AG20443 (cell line): ENCODE data around the gene TMEM184A.
A peak's percentile ranks its signal among the peaks of the same experiment; 100 is the strongest.

ENCODE experiments used
- DNase-seq: peaks from one replicate; pipeline ENCODE4 v3.0.0; 2012; ENCODE audit warnings: low spot score, mixed read lengths

The TMEM184A gene

DNA sequence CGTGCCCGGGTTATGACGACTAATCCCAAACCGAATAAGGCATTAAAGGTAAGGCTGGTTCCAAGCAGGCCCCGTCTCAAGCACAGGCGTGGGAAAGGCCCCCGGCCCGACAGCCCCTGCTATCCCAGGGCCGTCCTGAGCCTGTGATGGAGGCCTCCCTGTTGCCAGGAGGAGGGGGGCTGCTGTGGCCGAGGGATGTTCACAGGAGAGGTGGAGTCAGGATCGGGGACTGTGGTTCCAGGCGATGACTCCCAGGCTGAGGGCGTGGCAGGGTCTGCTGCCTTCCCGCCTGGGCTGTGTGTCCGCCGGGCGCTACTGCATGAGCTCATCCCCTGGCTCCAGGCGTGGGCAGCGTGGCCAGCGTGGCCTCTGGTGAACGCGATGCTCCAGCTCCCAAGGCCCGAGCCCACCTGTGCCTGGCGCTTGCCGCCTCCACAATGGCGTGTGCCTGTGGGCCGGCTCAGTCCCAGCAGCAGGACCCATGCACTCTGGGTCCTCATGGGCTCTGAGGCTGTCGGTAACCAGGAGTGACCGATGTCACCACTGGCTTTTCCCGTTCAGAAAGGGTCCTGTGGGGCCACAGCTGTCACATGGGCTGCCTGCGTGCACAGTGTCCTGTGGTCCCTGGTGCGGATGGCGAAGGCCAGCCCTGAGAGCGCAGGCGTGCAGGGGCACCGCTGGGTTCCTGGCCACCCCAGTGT is 16.7 kb downstream of the TMEM184A start:
- DNase-seq, result peak; percentile 76

DNA sequence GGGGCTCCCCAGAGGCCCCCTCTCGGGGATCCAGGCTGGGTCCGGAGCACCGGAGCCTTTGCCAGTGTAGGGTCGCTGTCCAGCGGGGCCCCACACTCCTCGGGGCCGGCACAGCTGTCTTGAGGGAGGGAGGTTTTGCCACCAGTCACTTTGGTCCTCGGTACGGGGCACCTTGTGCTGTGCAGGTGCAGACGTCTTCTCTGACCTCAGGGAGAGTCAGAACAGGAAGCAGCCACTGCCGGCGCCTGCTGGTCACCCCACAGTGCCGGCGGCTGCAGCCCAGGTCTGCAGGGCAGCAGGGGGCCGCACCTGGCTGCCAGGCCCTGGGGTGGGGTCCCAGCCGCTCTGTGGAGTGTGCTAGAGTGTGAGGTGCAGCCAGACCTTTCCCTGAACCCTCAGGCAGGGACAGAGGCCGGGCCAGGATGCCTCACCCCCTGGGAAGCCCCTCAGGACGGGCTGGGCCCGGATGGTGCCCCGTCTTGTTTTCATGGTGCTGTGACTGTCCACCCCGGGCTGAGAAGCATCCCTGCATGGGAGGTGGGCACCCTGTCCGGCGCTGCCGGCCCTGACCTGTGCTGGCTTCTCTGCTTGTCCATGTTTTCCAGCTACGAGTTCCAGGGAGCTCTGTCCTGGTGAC is 17.3 kb downstream of the TMEM184A start:
- no peak for DNase-seq

DNA sequence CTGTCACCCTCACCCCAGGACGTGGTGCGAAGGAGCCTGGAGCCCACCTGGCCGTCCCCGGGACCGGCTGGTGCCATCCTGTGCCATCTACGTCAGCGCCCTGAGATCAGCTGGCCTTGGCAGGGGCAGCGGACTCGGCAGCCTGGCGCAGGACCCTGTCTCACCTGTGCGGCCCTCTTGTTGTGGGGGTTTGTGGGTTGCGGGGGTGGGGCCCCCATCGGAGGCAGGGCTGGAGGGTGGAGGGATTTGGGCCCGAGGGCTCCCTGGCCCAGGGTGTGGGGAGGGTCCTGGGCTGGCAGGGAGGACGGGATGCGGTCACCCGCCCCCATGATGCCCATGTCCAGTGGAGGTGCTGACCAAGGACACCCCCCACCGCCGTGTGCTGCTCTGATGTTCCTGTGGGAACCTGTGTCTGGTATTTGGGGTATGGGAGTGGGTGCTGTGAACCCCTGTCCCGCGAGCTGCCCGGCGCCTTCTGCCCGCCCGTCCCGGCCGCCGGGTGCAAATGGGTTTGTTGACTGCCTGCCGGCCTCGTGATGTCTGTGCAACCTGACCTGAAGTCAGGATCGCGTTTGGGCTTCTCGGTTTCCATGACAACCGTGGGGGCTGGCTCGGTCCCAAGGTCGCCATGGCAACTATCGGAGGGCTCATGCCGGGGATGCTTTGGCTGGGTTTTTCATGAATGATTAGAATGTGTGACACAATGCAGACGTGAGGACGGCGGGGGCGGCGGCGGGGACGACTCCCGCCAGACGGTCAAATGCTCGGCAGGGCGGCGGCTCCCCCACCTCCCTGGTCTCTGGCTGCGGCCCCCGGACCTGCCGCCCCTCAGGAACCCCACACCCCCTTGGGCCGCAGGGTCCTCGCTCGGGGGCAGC is 18.2 kb downstream of the TMEM184A start:
- peak; percentile 93 for DNase-seq

DNA sequence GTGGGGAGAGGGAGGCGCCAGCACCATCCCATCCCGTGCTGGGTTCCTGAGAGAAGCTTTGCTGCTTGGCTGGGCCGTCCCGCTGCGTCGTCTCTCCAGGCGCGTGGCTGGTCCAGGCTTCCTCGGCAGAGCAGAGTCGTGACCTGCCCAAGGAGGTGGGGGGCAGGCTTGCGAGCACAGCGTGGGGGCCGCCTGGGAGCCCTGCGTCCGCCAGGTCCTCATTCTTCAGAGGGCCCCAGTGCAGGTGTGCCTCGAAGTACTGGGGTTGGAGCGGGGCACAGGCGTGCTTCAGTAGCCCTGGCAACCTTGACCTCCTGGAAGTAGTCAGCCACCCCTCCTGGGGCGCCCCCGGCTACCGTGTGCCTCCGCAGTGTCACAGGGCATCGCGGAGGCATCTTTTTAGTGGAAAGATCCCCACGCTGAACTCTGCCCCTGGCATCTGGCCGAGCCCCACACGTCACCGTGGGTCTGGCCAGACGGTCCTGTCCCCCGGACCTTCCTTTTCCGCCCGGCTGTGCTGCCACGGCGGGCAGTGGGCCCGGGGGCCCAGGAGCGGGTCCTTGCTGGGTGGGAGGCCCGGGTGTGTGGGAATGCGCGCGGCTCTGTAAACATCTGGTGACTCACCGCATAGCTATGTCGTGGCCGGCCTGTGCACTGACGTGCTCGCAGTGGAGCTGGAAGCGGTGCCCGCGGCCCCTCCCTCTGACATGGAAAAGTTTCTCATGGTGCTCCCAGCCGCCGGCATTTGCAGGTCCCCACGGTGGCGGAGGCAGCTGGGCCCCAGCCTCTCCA is 19.1 kb downstream of the TMEM184A start:
- DNase-seq, result peak; percentile 96

DNA sequence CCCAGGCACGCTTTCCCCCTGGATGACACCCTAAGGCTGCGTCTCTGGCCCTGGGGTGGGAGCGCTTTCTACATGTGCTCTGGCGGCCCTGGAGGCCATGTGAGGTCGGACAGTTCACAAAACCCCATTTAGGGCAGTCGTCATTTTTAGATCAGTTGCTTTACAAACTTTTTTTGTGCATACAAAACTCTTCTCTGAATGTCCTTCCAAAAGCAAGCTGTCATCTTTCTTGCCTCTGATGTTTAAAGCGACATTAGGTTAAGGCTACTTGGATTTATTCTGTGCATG is 19.6 kb downstream of the TMEM184A start:
- DNase-seq, result no peak

DNA sequence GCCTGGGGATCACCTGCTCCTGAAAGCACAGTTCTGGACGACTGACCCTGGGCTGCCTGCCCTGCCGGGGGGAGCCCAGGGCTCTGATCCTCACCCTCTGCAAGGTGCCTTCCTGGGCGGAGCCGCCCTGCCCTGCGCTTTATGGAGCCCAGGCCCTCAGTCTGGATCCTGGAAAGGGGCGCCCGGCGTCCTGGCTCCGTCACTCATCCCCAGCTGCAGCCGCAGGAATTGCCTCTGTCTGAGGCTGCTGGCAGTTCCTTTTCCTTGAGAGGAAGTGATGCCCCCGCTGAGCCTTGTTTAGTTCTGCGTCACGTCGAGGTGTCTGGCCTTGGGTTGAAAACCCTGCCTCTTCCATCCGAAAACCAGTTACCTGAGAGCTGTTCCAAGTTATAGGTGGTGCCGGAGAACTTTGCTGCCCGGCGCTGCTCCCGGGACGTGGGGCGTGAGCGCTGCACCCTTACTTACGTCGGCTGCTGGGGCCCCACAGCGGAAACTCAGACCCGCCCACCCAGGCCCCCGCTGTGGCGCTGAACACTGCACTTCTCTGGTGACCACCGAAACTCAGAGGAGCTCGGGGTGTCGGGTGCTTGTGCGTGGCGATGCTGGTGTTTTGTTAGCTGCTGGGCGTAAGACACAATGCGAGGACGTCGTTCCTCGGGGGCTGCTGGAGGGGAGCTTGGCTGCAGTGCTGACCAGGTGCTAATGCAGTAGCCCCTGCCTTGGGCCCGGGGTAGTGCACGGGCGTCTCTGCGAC is 20.1 kb downstream of the TMEM184A start:
- no peak for DNase-seq

DNA sequence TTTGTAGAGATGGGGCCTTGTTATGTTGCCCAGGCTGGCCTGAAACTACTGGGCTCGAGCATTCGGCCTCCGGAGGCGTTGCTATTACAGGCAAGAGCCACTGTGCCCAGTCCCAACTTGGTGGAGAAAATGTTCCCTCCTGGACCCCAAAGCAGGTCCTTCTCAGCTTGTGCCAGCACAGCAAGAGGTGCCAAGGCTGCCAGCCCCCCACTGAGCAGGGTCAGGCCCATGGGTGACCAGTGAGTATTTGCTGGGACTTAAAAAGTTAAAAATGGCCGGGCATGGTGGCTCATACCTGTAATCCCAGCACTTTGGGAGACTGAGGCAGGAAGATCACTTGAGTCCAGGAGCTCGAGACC is 20.9 kb downstream of the TMEM184A start:
- no peak for DNase-seq

DNA sequence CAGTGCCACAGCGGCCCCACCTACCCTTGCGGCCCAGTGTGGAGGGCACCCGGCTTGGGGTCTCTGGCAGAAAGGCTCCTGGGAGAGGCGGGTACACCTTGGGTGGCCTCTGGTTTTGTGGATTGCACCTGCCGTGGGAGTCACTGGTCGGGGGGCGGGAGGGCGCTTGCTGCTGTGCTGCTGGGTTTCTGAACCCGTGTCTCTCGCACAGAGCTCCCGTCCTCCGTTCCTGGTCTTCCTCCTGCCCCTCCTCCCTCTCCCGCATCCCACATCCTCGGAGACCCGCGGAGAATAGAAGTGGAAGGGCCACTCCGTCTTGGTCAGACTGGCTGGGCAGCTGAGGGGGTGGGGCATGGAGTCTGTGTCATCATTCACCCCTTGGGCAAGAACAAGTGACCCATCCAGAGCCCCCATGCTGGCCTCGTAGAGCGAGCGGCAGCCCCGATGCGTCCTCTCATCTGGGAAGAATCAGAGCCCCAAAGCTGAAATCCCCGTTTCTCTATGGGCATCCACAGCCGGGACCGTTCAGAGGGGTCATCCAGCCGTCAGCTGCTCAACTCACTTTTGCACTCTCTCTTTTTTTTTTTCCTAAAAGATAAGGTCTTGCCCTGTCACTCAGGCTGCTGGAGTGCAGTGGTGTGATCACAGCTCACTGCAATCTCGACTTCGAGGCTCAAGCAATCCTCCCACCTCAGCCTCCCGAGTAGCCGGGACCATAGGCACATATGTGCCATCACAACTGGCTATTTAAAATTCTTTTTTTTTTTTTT is 21.5 kb downstream of the TMEM184A start:
- no peak for DNase-seq

DNA sequence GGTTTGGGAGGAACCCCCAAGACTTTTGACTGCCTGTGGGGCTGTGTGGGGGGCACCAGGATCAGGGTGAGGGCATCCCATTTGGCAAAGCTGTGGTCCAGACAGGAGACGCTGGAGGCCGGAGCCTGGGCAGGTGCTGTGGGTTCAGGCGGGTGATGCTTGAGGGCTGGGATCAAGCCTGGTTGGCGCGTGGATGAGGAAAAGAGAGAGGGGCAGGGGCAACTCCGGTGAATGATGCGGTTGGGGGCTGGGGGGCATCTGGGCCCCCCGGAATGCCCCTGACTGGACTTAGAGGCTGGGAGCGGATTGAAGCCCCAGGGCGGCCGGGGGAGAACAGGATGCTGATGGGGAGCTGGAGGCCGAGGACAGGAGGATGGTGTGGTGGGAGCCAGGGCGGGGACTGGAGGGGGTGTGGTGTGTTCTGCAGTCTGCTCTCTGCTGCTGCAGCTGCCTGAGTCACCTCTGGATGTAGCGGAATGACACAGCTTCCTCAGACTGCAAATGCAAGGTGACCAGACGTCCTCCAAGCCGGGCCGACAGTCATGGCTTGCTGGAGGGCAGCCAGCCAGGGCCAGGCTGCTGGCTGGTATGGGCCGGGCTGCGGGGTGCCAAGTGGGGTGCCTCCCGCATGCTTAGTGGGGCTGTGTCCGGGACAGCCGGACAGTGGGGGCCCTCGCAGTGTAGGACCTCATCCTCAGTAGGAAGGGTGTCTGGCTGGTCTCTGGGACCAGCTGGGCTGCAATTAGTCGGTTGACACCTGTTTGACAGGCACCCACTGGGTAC is 22.3 kb downstream of the TMEM184A start:
- peak; percentile 82 for DNase-seq

DNA sequence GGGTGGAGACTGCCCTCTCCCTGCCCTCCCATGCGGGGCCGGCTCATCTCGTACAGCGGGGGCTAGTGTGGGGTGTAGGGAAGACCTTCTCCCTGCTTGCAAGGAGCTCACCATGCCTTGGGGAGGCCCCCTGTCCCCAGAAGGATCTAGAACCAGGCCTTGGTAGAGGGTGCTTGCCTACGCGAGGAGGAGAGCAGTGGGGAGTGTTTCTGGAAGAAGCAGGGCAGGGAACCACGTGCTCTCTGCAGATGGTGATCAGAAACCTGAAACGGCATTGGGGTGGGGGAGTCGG is 22.8 kb downstream of the TMEM184A start:
- DNase-seq, result no peak

DNA sequence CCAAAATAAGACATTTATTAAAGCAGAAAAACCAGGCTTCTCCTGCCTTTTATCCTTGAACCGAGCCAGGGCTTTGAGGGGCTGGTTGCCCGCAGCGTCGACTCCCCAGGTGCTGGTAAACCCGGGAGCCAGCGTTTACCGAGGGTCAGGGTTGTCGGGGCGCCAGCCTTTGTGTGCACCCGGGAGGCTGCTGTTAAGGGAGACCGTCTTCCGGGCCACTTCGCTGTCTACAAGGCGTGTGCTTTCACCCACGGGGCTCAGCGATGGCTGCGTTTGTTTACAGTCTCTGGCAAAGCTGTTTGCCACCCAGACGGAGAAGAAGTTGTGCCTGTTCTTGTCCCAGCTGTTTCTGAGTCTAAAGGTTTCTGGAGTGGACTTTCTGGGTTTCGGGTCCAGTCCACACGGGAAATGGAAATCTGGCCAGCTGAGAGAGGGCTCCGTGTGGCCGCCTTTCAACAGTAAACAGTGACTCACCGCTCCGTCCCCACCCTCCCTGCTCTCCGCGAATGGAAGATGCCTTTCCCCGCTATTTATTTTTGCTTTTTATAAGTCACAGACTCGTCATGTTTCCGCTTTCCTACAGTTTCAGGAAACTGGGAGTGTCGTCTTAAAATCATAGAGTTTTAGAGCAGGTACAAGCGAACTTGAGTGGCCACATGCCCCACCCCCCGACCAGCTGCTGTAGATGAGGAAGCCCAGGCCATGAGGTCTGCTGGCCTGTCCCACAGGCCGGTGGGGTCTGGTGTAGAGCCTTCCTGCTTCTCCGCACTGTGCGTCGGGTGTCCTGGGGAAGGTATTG is 23.4 kb downstream of the TMEM184A start:
- DNase-seq, result peak; percentile 88

DNA sequence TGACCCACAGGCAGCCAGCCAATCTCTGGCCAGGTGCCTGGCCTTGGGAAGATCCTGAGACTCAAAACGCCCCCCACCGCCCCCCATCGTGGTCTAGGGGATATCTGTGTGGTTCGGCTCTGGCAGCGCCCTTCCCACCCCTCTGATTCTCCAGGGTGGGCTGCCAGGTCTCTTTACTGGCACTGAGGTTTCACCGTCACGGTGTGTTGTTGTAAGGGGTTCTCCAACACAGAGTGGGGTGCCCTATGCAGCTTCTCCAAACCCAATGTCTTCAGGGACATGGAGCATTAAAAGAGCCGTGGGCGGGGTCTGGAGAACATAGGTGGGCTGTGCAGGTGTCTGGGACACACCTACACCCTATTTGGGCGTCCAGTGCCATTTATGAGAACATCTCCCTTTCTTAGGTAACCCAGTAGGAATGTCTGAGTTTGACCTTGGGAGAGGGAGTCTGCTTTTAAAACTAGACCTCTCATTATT is 24.0 kb downstream of the TMEM184A start:
- DNase-seq, result no peak

DNA sequence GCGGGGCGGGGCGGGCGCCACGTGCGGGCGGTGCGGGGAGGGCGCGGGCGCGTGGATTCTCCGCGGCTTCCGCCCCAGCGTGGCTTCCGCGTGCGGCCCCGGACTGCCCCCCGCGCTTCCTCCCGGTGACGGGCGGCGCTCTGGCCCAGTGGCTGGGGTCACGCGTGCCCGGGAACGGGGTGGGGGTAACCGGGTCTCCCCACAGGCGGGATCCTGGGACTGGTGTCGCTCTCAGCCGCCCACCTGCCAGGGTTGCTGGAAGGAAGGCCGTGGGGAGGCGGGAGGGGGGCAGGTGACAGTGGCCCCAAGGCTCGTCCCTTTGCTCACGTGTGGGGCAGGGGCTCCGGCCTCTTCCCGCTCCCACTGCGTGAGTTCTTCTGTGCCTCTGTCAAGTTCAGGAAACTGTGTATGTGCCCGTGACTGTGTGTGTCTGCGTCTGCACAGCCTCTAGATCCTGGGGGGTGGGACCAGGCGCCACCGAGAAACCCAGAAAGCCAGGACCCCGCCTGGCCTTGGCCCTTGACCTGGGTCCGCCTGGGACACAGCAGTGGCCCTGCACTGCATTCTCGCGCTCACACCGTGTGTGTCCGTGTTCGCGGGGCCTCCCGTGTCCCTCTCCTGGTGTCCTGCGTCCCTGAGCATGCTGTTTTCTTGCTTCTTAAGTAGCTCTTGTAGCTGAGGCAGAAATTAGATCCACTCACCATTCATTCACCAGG is 24.6 kb downstream of the TMEM184A start:
- DNase-seq, result peak; percentile 32

DNA sequence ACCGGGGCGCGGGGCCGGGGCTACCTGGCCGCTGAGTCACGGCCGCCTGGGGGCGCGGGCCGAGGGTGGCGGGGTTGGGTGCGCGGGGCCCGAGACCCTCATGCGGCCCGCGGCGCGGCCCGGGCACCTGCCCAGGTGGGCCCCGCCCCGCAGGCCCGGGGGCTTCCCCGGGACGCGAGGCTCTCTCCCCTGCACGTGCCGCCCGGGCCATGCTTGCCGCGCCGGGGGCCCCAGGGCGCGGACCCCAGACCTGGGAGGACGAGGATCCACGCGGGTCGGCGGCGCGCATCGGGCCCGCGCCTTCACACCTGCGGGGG is 25.1 kb downstream of the TMEM184A start:
- no peak for DNase-seq

DNA sequence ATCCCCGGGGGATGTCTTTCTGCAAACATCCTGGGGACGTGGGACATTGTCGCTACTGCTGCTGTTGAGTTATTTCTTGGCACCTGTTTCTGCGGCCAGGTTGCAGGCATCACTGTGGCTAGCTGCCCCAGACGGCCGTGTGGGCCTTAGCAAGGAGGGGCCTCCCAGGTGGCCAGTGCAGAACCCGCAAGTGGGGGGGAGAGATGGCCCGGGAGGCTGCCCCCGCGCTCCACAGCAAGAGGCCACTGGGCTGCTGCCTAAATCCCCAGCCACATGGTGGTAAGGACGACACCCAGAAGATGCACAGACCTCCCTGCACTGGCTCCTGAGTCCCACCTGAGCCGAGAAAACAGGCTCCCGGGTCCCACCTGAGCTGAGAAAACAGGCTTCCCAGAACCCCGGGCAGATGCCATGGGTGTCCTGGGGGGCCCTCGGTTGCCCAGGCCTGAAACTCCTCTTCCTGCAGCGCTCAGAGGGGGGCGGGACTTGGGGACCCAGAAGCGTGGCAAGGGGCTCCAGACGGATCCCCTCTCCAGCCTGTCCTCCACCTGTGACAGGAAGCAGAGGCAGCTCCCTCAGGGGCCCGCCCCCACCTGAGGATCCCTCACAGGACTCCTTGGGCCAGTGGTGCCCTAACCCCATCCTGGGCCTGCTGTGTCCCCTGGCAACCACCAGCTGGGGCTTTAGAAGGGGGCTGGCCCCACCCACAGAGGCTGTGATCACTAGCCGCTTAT is 26.5 kb downstream of the TMEM184A start:
- DNase-seq, result no peak

DNA sequence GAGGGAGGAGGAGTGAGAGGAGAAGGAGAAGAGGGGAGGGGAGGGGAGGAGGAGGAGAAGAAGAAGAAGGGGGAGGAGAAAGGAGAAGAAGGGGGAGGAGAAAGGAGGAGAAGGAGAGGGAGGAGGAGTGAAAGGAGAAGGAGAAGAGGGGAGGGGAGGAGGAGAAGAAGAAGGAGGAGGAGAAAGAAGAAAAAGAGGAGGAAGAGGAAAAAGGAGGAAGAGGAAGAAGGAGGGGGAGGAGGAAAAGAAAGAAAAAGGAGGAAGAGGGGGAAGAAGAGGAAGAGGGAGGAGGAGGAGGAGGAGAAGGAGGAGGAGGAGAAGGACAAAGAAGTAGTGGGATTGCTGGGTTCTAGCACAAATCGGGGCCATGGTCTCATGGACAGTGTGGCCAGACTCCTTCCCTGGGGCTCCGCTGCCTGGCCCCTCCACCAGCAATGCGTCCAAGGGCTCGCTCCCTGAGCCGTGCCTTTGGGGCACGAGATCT is 29.7 kb downstream of the TMEM184A start:
- DNase-seq, result no peak

DNA sequence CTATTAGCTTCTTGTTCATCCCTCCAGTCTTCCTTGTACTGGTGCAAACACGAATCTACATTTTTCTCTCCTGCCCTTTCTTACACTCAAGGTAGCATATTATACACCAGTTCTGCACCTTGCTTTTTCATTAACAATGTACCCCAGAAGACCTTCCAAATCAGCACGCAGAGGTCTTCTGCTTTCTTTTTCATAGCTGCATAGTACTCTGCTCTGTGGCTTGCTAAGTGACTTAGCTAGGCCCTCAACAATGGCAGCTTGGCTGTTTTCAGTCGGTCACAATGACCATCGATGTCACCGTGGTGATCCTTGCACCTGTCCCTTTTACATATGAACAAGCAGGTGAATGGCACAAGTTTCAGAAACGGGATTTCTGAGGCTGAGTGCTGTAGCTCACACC is 30.6 kb downstream of the TMEM184A start:
- no peak for DNase-seq

DNA sequence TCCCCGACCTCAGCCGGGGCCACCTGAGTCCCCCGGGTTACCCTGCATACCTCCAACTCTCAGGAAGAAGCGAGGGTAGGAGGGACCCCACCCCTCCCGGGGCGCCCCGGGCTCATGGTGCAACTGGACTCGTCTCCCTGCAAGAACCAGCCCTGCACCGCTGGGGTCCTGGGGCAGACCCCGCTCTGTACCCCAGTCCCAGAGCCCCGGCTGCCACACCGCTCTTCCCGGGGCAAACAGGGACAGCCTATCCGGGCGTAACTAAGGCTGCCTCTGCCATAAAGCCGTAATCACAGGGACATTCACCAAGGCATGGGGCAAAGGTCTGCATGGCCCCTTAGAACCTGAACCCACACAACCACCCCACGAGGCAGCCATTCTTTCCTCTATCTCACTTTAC is 32.2 kb downstream of the TMEM184A start:
- DNase-seq, result no peak
